Vagina (tissue), 2 donors: ENCODE data around the gene TPH2. TPM values are rescaled to one million over a fixed set of nuclear protein-coding genes. Genes with fewer than 3 reads are reported as not detected.

Experiments
- DNase-seq, 2 donors: peaks; one replicate each; pipeline ENCODE4 v3.0.0-alpha.2; 2017; ENCODE audit errors: extremely low spot score in 2 of 2
- H3K27ac ChIP-seq: fragments of 200-600 bp; sonication (generic); one replicate; pipeline ENCODE4 v1.5.1; 2019
- H3K27me3 ChIP-seq: fragments of 200-600 bp; sonication (generic); one replicate; pipeline ENCODE4 v1.5.1; 2019
- H3K36me3 ChIP-seq, 2 donors: fragments of 200-600 bp; sonication (generic); one replicate each; pipeline ENCODE4 v1.5.1; 2017 to 2019
- H3K4me1 ChIP-seq: fragments of 200-600 bp; sonication (generic); one replicate; pipeline ENCODE4 v1.5.1; 2019
- H3K4me3 ChIP-seq, 2 donors: fragments of 200-600 bp; sonication (generic); 1 replicate in 1 of 2; 2 replicates in 1 of 2; pipeline ENCODE4 v1.5.1; 2016 to 2019
- H3K9me3 ChIP-seq: fragments of 200-600 bp; sonication (generic); one replicate; pipeline ENCODE4 v1.5.1; 2019
- CTCF ChIP-seq, 3 experiments: fragments of 450-650 bp in 2 of 3; fragments of 200-600 bp in 1 of 3; sonication (generic) in 1 of 3; IDR thresholded peaks; one replicate each; pipeline ENCODE4 v1.5.1; 2017 to 2019; ENCODE audit warnings: antibody characterized with exemption in 3 of 3, mild to moderate bottlenecking in 2 of 3, moderate library complexity in 2 of 3
- POLR2A ChIP-seq, 2 donors: fragments of 450-650 bp; IDR thresholded peaks; one replicate each; pipeline ENCODE4 v1.6.1; 2017; ENCODE audit warnings: antibody characterized with exemption in 2 of 2, mild to moderate bottlenecking in 2 of 2, moderate library complexity in 2 of 2
- POLR2AphosphoS5 ChIP-seq, 2 donors: sonication (generic); formaldehyde crosslinking; IDR thresholded peaks; one replicate each; pipeline ENCODE4 v1.9.0; 2017; ENCODE audit warnings: antibody characterized with exemption in 2 of 2, mild to moderate bottlenecking in 2 of 2, low read depth in 1 of 2; ENCODE audit not compliant: insufficient read depth in 1 of 2
- intact Hi-C: fragments of 100-400 bp; cut with DNase I; formaldehyde crosslinking; loops from one replicate; pipeline ENCODE4 v1.15.1; 2023
- total RNA-seq: library from RNA; depleted of rRNA; stranded (reverse); fragments of >200 nt; gene quantifications from one replicate; pipeline ENCODE4 v1.2.3, GENCODE V29; 2016

The TPH2 gene
- total RNA-seq, 1 donor from 2014 or later, result not detected

GRCh38 chr12:72053604-72054003 lies 115.0 kb downstream of the TPH2 start:
- Histone ChIP-seq H3K27ac (no peak overlapping the region), H3K9me3 (no peaks in the 10 kb centered on the region), H3K4me3 (no peak overlapping the region), H3K36me3 (no peaks in the 10 kb centered on the region), H3K4me1 (no peaks in the 10 kb centered on the region), H3K27me3 (no peaks in the 10 kb centered on the region)
- intact Hi-C loops, result no loop called here
- no peak for DNase-seq
- TF ChIP-seq CTCF (IDR thresholded peaks at IDR 0.05) (no peak), POLR2A (IDR thresholded peaks at IDR 0.05) (no peak), POLR2AphosphoS5 (IDR thresholded peaks at IDR 0.05; ENCODE audit: insufficient read depth in 1 of 2, low read depth in 1 of 2) (no peak)

GRCh38 chr12:72054511-72054910 lies 115.9 kb downstream of the TPH2 start:
- DNase-seq, result no peak
- Histone ChIP-seq H3K27me3 (no peaks in the 10 kb centered on the region), H3K9me3 (no peaks in the 10 kb centered on the region), H3K36me3 (no peaks in the 10 kb centered on the region), H3K4me3 (no peak overlapping the region), H3K27ac (no peak overlapping the region), H3K4me1 (no peaks in the 10 kb centered on the region)
- TF ChIP-seq CTCF (IDR thresholded peaks at IDR 0.05), result no peak
- TF ChIP-seq POLR2AphosphoS5 (IDR thresholded peaks at IDR 0.05; ENCODE audit: insufficient read depth in 1 of 2, low read depth in 1 of 2), result no peak
- no peak for TF ChIP-seq POLR2A (IDR thresholded peaks at IDR 0.05)
- intact Hi-C loops, result no loop called here

DNA sequence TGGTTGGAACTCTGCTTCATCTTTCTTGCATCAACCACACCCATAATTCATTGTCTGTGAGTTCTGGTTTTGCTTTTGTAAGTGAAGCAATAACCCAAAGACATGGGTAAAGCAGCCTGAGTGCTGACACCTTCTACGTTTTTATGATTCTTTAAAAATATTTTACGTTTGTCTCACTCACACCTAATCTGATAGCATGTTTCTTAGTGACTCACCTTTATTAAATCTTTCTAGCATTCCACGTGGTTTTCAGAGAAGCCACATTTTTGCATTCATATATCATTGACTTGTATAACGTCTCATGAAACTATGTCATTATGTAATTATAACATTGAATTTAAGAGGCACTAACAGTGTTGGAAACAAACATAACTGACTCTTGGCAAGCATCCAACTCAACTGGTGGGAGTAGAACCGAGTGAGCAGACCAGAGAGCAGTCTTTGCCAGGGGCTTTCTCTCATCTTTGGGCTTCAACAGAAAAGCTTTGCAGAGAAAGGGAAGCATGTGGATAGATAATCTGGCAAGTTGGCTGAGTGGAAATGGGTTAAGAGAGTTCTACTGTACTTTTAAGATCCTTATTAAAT lies 118.8 kb downstream of the TPH2 start:
- H3K27me3 ChIP-seq, result no peaks in the 10 kb centered on the region
- H3K9me3 ChIP-seq, result no peaks in the 10 kb centered on the region
- TF ChIP-seq POLR2AphosphoS5 (IDR thresholded peaks at IDR 0.05; ENCODE audit: insufficient read depth in 1 of 2, low read depth in 1 of 2) (no peak), POLR2A (IDR thresholded peaks at IDR 0.05) (no peak), CTCF (IDR thresholded peaks at IDR 0.05) (no peak)
- no peaks in the 10 kb centered on the region for H3K4me1 ChIP-seq
- no peaks in the 10 kb centered on the region for H3K36me3 ChIP-seq
- H3K4me3 ChIP-seq, result no peak overlapping the region
- no peak overlapping the region for H3K27ac ChIP-seq
- intact Hi-C loops, result no loop called here
- no peak for DNase-seq

DNA sequence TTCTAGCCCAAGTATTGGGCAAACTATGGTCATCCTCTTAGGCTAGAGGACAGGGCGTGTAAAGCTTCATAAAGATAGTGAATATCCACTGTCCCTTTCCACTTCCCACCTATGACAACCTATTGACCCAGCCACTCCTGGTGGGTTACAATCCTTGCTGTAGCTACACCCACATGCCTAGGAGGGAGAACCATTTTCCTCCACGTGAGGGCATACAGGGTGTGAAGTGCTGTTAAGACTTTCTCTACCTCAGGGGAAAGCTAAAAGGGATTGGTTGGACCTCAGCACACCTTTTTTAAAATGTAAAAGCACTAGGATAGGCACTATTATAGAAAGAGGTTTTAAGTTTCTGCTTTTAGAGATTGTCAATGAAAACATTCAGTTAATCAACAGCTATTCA lies 124.4 kb downstream of the TPH2 start:
- no peaks in the 10 kb centered on the region for H3K9me3 ChIP-seq
- TF ChIP-seq CTCF (IDR thresholded peaks at IDR 0.05), result no peak
- TF ChIP-seq POLR2AphosphoS5 (IDR thresholded peaks at IDR 0.05; ENCODE audit: insufficient read depth in 1 of 2, low read depth in 1 of 2), result no peak
- TF ChIP-seq POLR2A (IDR thresholded peaks at IDR 0.05), result no peak
- no peaks in the 10 kb centered on the region for H3K36me3 ChIP-seq
- intact Hi-C loops, result no loop called here
- no peak for DNase-seq
- no peaks in the 10 kb centered on the region for H3K27me3 ChIP-seq
- no peak overlapping the region for H3K4me3 ChIP-seq
- no peak overlapping the region for H3K27ac ChIP-seq
- H3K4me1 ChIP-seq, result no peaks in the 10 kb centered on the region

GRCh38 chr12:72071030-72071429 lies 132.4 kb downstream of the TPH2 start:
- Histone ChIP-seq H3K9me3 (peaks cover 4% of the 10 kb centered on the region), H3K36me3 (no peaks in the 10 kb centered on the region), H3K27ac (no peak overlapping the region), H3K27me3 (no peaks in the 10 kb centered on the region), H3K4me3 (no peak overlapping the region), H3K4me1 (no peaks in the 10 kb centered on the region)
- no peak for DNase-seq
- intact Hi-C loops, result no loop called here
- TF ChIP-seq POLR2A (IDR thresholded peaks at IDR 0.05), result no peak
- TF ChIP-seq POLR2AphosphoS5 (IDR thresholded peaks at IDR 0.05; ENCODE audit: insufficient read depth in 1 of 2, low read depth in 1 of 2), result no peak
